ENCODE data around the gene KCND3. TPM values are rescaled to one million over a fixed set of nuclear protein-coding genes. Genes with fewer than 3 reads are reported as not detected.

Gene KCND3
- total RNA-seq, 4 donors from 2014 or later: 1.4 to 3.5 (median 3.0) TPM

GRCh38 chr1:111768023-111768422 is 221.4 kb downstream of the KCND3 start:
- Histone ChIP-seq H3K9me3 (no peaks in the 10 kb centered on the region), H3K36me3 (peaks cover 0 to 27% (median 11%) of the 10 kb centered on the region in 4 donors), H3K27me3 (no peaks in the 10 kb centered on the region), H3K4me1 (no peaks in the 10 kb centered on the region), H3K27ac (no peak overlapping the region), H3K4me3 (no peak overlapping the region)
- in situ Hi-C loops (cut with MboI; ENCODE audit: low pct_ligation_motif_present in 1 of 4, low pct_unique_long_range_greater_than_20kb in 1 of 4, low sequenced_read_pairs in 3 of 4): loop anchor here in 2 of 4 donors (10.0 to 25.0 kb wide), 3 partner anchors 283 to 556 kb away; partner anchors contain the start of genes CHI3L2 (in 1 of the 2) and DENND2D (in 1 of the 2)
- no peak for DNase-seq
- TF ChIP-seq, protein P1, sequence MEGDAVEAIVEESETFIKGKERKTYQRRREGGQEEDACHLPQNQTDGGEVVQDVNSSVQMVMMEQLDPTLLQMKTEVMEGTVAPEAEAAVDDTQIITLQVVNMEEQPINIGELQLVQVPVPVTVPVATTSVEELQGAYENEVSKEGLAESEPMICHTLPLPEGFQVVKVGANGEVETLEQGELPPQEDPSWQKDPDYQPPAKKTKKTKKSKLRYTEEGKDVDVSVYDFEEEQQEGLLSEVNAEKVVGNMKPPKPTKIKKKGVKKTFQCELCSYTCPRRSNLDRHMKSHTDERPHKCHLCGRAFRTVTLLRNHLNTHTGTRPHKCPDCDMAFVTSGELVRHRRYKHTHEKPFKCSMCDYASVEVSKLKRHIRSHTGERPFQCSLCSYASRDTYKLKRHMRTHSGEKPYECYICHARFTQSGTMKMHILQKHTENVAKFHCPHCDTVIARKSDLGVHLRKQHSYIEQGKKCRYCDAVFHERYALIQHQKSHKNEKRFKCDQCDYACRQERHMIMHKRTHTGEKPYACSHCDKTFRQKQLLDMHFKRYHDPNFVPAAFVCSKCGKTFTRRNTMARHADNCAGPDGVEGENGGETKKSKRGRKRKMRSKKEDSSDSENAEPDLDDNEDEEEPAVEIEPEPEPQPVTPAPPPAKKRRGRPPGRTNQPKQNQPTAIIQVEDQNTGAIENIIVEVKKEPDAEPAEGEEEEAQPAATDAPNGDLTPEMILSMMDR (IDR thresholded peaks at IDR 0.05): no peak
- TF ChIP-seq EP300 (IDR thresholded peaks at IDR 0.05; ENCODE audit: low read depth): no peak
- TF ChIP-seq POLR2A (IDR thresholded peaks at IDR 0.05): no peak
- intact Hi-C loops (cut with DNase I; ENCODE audit: low total_unique reads): loop anchor here (5.0 kb wide), 1 partner anchor 286 kb away; no protein-coding TSS in a partner anchor

DNA sequence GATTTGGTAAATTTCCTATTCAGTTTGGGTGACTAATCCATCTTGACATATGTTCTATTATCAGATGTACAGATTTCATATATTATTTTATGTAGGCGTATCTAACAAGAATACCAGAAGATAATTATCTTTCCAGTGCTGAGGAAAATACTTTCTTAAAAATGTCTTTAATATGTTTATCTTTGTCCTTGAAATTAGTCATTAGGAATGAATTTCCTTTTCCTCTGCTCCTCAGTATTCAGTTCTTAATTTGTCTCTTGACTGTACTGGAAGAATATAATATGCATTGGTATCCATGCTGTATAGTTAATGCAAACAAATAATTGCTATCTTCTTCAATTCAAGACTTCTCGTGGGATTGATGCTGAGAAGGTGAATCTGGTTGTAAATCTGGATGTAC is 227.1 kb downstream of the KCND3 start:
- no peak overlapping the region for H3K27ac ChIP-seq
- WGBS, 2 donors (ENCODE audit: low coverage in 1 of 2): 92 to 94% methylated on average over 2 of the region's 2 CpGs
- H3K4me3 ChIP-seq: no peak overlapping the region
- in situ Hi-C loops (cut with MboI; ENCODE audit: low pct_ligation_motif_present in 1 of 4, low pct_unique_long_range_greater_than_20kb in 1 of 4, low sequenced_read_pairs in 3 of 4): loop anchor here in 2 of 4 donors (10.0 to 25.0 kb wide), 3 partner anchors 278 to 550 kb away; partner anchors contain the start of genes CHI3L2 (in 1 of the 2) and DENND2D (in 1 of the 2)
- TF ChIP-seq POLR2AphosphoS5 (IDR thresholded peaks at IDR 0.05): no peak
- peaks cover 0 to 15% (median 5%) of the 10 kb centered on the region in 4 donors for H3K4me1 ChIP-seq
- no peak for DNase-seq
- no peaks in the 10 kb centered on the region for H3K27me3 ChIP-seq
- H3K36me3 ChIP-seq: peaks cover 0 to 49% (median 24%) of the 10 kb centered on the region in 4 donors
- H3K9me3 ChIP-seq: no peaks in the 10 kb centered on the region
- intact Hi-C loops (cut with DNase I; ENCODE audit: low total_unique reads): no loop called here

- TF ChIP-seq, protein P1 (IDR thresholded peaks at IDR 0.05): no peak
- H3K4me3 ChIP-seq: no peak overlapping the region
- no peak for DNase-seq
- H3K27ac ChIP-seq: no peak overlapping the region
- WGBS, 2 donors (ENCODE audit: low coverage in 1 of 2): 64 to 74% methylated on average over 2 of the region's 2 CpGs
- peaks cover 0 to 46% (median 22%) of the 10 kb centered on the region in 4 donors for H3K36me3 ChIP-seq
- no peaks in the 10 kb centered on the region for H3K27me3 ChIP-seq
- in situ Hi-C loops (cut with MboI; ENCODE audit: low pct_ligation_motif_present in 1 of 4, low pct_unique_long_range_greater_than_20kb in 1 of 4, low sequenced_read_pairs in 3 of 4): loop anchor here in 2 of 4 donors (10.0 to 25.0 kb wide), 3 partner anchors 277 to 549 kb away; partner anchors contain the start of genes CHI3L2 (in 1 of the 2) and DENND2D (in 1 of the 2)
- no peaks in the 10 kb centered on the region for H3K9me3 ChIP-seq
- peaks cover 0 to 21% (median 10%) of the 10 kb centered on the region in 4 donors for H3K4me1 ChIP-seq
- intact Hi-C loops (cut with DNase I; ENCODE audit: low total_unique reads): no loop called here
Observed at GRCh38 chr1:111761717-111762116, 227.8 kb downstream of the KCND3 start.

GRCh38 chr1:111758373-111758772 is 231.1 kb downstream of the KCND3 start:
- TF ChIP-seq POLR2AphosphoS5 (IDR thresholded peaks at IDR 0.05) (no peak), POLR2A (IDR thresholded peaks at IDR 0.05) (no peak), EP300 (IDR thresholded peaks at IDR 0.05; ENCODE audit: low read depth) (no peak)
- TF ChIP-seq, protein P1 (IDR thresholded peaks at IDR 0.05): no peak
- H3K4me3 ChIP-seq: no peak overlapping the region
- peaks cover 0 to 31% (median 14%) of the 10 kb centered on the region in 4 donors for H3K36me3 ChIP-seq
- WGBS, 2 donors (ENCODE audit: low coverage in 1 of 2): 0 to 44% methylated on average over 1 to 2 of the region's 2 CpGs
- no peaks in the 10 kb centered on the region for H3K27me3 ChIP-seq
- intact Hi-C loops (cut with DNase I; ENCODE audit: low total_unique reads): loop anchor here (10.0 kb wide), 1 partner anchor 254 kb away; the partner anchor contains the start of genes ADORA3 and TMIGD3
- in situ Hi-C loops (cut with MboI; ENCODE audit: low pct_ligation_motif_present in 1 of 4, low pct_unique_long_range_greater_than_20kb in 1 of 4, low sequenced_read_pairs in 3 of 4): loop anchor here in 3 of 4 donors (10.0 to 25.0 kb wide), 4 partner anchors 244 to 546 kb away; partner anchors contain the start of genes ADORA3 (in 1 of the 3), DENND2D (in 1 of the 3) and TMIGD3 (in 1 of the 3)
- H3K4me1 ChIP-seq: peaks cover 0 to 33% (median 22%) of the 10 kb centered on the region in 4 donors
- H3K27ac ChIP-seq: peak overlapping the region in 1 of 4 donors; percentile 40
- no peaks in the 10 kb centered on the region for H3K9me3 ChIP-seq
- no peak for DNase-seq
